Esophagus (tissue), 2 donors: ENCODE measurements around the gene SDR42E2. TPM values are rescaled to one million over a fixed set of nuclear protein-coding genes. Genes with fewer than 3 reads are reported as not detected.

Source experiments
- H3K27ac ChIP-seq, 2 donors: one replicate each; pipeline ENCODE4 v1.5.1; 2013; ENCODE audit warnings: low read depth in 2 of 2, mild to moderate bottlenecking in 2 of 2, inconsistent platforms in 1 of 2, low read length in 1 of 2, moderate library complexity in 1 of 2
- H3K27me3 ChIP-seq, 2 donors: one replicate each; pipeline ENCODE4 v1.6.1; 2013; ENCODE audit warnings: low read length in 2 of 2, control low read depth in 1 of 2, mild to moderate bottlenecking in 1 of 2; ENCODE audit not compliant: insufficient read depth in 2 of 2, control insufficient read depth in 1 of 2
- H3K36me3 ChIP-seq, 2 donors: one replicate each; pipeline ENCODE4 v1.6.1; 2013; ENCODE audit warnings: low read length in 1 of 2; ENCODE audit not compliant: control insufficient read depth in 2 of 2, insufficient read depth in 2 of 2
- H3K4me1 ChIP-seq, 2 donors: one replicate each; pipeline ENCODE4 v1.6.1; 2013; ENCODE audit warnings: low read length in 1 of 2; ENCODE audit not compliant: control insufficient read depth in 2 of 2, insufficient read depth in 2 of 2
- H3K4me3 ChIP-seq, 2 donors: one replicate each; pipeline ENCODE4 v1.5.1; 2013; ENCODE audit warnings: low read length in 2 of 2, mild to moderate bottlenecking in 2 of 2, low read depth in 1 of 2, moderate library complexity in 1 of 2
- H3K9me3 ChIP-seq, 2 donors: one replicate each; pipeline ENCODE4 v1.6.1; 2013; ENCODE audit warnings: mild to moderate bottlenecking in 2 of 2, low read depth in 1 of 2, low read length in 1 of 2, moderate library complexity in 1 of 2; ENCODE audit not compliant: control insufficient read depth in 2 of 2, insufficient read depth in 1 of 2
- WGBS, 2 donors: extraction: QIAGEN DNeasy Blood & Tissue Kit; methylation state at CpG; one replicate each; pipeline ENCODE4 v1.1.7; 2013; 5-methylcytosine and 5-hydroxymethylcytosine counted together
- polyA plus RNA-seq, 2 donors: library from polyadenylated mRNA; stranded (reverse); fragments of 200-250 nt; gene quantifications; one replicate each; pipeline ENCODE4 v1.2.3, GENCODE V29; 2013
- donor health status: healthy with polysubstance abuse.
- donor health status: Bipolar disorder and iron deficiency.

Gene SDR42E2
- polyA plus RNA-seq = under 1 TPM in 1 of 2 donors, not detected in 1; 0.04 TPM

DNA sequence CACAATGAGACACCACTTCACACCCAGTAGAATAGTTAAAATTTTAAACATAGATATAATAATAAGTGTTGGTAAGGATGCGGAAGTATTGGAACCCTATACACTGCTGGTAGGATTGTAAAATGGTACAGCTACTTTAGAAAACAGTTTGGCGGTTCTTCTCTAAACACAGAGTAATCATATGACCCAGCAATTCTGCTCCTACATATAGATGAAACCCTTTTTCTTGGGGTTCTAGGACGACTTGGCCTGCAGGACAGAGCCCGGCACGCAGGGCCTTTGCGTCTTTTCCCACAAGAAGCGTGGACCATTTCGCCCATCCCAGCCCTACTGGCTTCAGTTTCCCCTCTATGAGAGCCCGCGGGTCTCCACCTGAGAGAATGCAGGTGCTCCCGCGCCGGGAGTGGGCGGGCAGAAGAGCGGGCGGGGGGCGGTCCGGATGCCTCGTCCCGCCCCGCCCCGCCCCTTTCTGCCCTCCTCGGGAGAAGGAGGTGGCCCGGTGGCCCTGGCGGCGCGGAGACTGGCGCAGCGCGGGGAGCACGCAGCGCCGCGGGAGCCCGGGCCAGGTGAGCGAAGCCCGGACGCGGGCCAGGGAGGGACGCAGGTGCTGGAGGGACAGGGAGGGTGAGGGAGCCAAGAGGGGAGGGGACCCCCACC is at the start of gene SDR42E2:
SDR42E2 (plus strand) TSS at position 508 of the 657 bp plus-strand sequence. CDS start 3,077 bp downstream, outside the sequence.
- no peak within 1 kb of the TSS for H3K4me3 ChIP-seq
- H3K4me1 ChIP-seq = peaks cover 0 to 3% of the 10 kb centered on the region in 2 donors
- no peaks in the 10 kb centered on the region for H3K36me3 ChIP-seq
- H3K27ac ChIP-seq = no peak within 1 kb of the TSS
- H3K9me3 ChIP-seq = peaks cover 0 to 8% of the 10 kb centered on the region in 2 donors
- peaks cover 0 to 5% of the 10 kb centered on the region in 2 donors for H3K27me3 ChIP-seq
- 6 to 7% methylated on average over 30 to 40 of the region's 40 CpGs for WGBS, 2 donors

DNA sequence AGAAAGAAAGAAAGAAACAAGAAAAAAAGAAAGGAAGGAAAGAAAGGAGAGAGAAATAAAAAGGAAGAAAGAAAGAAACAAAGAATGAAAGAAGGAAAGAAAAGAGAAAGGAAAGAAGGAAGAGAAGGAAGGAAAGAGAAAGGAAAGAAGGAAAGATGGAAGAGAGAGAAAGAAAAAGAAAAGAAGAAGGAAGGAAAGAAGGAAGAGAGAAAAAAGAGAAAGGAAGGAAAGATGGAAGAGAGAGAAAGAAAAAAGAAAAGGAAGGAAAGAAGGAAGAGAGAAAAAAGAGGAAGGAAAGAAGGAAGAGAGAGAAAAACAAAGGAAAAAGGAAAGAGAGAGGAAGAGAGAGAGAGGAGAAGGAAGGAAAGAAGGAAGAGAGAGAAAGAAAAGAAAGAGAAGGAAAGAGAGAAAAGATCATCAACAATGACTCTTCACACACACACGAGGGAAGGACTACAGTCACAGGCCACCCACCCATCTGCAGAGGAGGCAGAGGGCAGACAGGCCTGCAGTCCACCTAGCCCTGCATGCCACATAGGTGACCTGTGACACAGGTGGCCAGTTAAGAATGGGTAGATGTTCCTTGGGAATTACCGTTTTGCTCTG is 46.1 kb upstream of the SDR42E2 start:
- 82 to 90% methylated on average over 2 of the region's 2 CpGs for WGBS, 2 donors
- Histone ChIP-seq H3K4me3 (no peak overlapping the region), H3K36me3 (no peaks in the 10 kb centered on the region), H3K9me3 (no peaks in the 10 kb centered on the region), H3K27ac (no peak overlapping the region), H3K4me1 (no peaks in the 10 kb centered on the region), H3K27me3 (no peaks in the 10 kb centered on the region)

DNA sequence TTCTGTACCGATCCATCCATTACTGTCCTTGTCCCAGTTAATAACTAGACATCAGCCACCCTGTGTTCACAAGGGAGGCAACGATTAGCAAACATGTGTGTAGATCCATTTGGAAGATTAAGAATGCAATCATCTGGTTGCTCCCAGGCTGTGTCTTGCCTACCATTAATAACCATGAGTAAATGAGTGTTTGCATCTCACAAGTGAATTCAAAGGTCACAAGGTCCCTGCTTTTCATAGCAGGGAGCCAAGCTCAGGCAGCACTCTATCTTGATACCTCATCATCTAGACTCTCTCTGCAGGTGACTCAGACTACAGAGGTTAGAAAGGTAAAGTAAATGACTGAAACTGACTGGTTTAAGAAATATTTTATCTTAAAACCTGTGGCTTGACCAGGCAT is 44.7 kb upstream of the SDR42E2 start:
- H3K27me3 ChIP-seq = no peaks in the 10 kb centered on the region
- no peaks in the 10 kb centered on the region for H3K4me1 ChIP-seq
- no peak overlapping the region for H3K27ac ChIP-seq
- WGBS, 2 donors = 74 to 80% methylated on average over 2 of the region's 2 CpGs
- H3K36me3 ChIP-seq = no peaks in the 10 kb centered on the region
- H3K9me3 ChIP-seq = no peaks in the 10 kb centered on the region
- H3K4me3 ChIP-seq = no peak overlapping the region

DNA sequence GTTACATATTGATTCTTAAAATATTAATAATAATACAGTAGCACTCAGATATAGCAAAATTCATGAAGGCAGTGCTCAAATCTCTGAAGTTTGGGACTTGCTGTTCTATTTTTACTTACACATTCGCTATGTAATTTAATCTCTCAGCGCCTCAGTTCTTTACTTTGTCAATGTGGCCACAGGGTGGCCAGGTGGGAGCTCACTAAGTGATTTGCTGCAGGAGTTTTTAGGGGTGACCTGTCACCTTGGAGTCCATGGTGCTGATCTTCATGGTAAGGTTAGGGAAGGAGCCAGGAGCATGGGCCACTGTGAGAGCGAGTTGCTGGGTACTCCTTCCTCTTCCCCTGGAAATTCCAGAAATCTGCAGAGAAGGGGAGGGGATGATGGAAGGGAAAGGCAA is 41.9 kb upstream of the SDR42E2 start:
- Histone ChIP-seq H3K4me3 (no peak overlapping the region), H3K36me3 (no peaks in the 10 kb centered on the region), H3K27me3 (no peaks in the 10 kb centered on the region), H3K4me1 (no peaks in the 10 kb centered on the region), H3K9me3 (no peaks in the 10 kb centered on the region), H3K27ac (no peak overlapping the region)
- 77 to 81% methylated on average over 3 of the region's 3 CpGs for WGBS, 2 donors

DNA sequence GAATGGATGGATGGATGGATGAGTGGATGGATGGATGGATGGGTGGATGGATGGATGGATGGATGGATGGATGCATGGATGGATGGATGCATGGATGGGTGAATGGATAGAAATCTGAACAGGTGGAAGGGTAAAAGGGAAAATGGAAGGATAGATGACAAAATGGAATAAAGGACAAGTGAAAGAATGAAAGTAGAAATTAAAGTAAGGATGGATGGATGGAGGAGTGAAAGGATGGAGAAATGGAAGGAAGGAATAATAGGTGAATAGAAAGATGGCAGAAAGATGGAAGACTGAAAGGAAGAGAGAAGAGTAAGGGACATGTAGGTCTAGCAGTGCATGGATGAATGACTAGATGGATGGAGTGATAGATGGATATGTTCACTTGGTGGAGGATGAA is 40.1 kb upstream of the SDR42E2 start:
- no peak overlapping the region for H3K27ac ChIP-seq
- no peaks in the 10 kb centered on the region for H3K27me3 ChIP-seq
- H3K9me3 ChIP-seq = no peaks in the 10 kb centered on the region
- H3K36me3 ChIP-seq = no peaks in the 10 kb centered on the region
- no peak overlapping the region for H3K4me3 ChIP-seq
- H3K4me1 ChIP-seq = no peaks in the 10 kb centered on the region

DNA sequence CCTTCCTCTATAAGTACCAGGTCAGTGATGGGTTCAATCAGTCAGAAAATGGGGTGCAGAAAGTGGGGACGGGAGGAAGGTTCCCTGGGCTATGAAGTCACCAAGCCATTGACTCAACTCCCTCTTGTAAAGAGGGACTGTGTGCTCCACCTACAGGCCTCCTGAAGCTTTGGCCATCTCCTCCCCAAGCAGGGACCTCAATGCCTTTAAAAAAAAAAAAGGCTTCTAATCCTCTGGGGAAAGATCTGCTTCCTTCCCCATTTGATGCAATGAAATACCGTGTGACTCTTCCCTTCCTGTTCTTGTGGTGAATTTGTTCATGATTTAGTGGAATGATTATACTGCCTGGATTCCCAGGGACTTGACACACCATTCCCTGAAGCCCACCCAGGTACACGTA is 39.2 kb upstream of the SDR42E2 start:
- no peaks in the 10 kb centered on the region for H3K27me3 ChIP-seq
- no peaks in the 10 kb centered on the region for H3K9me3 ChIP-seq
- H3K4me1 ChIP-seq = no peaks in the 10 kb centered on the region
- no peaks in the 10 kb centered on the region for H3K36me3 ChIP-seq
- H3K4me3 ChIP-seq = no peak overlapping the region
- H3K27ac ChIP-seq = no peak overlapping the region
- WGBS, 2 donors = 43 to 50% methylated on average over 3 of the region's 3 CpGs

DNA sequence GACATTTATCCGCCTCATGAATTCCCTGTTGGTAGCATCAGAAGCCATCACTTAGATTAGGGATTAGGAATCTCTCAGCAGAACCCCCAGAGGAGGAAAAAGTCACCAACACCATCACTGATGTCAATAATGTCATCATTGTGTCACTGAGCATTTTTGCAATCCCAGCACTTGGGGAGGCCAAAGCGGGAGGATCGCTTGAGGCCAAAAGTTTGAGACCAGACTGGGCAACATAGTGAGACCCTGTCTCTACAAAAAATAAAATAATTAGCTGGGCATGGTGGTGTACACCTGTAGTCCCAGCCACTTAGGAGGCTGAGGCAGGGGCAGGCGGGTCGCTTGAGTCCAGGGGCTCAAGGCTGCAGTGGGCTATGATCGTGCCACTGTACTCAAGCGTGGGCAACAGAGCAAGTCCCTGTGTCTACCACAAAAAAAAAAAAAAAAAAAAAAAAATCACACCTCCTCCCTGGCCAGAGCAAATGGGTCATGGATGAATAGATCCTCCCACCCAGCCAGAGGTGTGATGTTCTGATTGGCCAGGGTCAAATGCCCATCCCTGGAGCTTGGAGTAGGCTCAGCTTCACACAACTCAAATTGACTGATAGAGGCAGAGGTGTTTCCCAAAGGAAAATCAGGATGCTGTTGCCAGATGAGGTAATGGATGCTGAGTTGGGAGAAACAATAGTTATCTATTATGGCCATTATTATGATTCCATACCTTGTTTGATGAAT is 38.4 kb upstream of the SDR42E2 start:
- 93 to 95% methylated on average over 7 of the region's 7 CpGs for WGBS, 2 donors
- no peaks in the 10 kb centered on the region for H3K27me3 ChIP-seq
- no peak overlapping the region for H3K4me3 ChIP-seq
- no peaks in the 10 kb centered on the region for H3K4me1 ChIP-seq
- H3K9me3 ChIP-seq = no peaks in the 10 kb centered on the region
- no peaks in the 10 kb centered on the region for H3K36me3 ChIP-seq
- no peak overlapping the region for H3K27ac ChIP-seq

DNA sequence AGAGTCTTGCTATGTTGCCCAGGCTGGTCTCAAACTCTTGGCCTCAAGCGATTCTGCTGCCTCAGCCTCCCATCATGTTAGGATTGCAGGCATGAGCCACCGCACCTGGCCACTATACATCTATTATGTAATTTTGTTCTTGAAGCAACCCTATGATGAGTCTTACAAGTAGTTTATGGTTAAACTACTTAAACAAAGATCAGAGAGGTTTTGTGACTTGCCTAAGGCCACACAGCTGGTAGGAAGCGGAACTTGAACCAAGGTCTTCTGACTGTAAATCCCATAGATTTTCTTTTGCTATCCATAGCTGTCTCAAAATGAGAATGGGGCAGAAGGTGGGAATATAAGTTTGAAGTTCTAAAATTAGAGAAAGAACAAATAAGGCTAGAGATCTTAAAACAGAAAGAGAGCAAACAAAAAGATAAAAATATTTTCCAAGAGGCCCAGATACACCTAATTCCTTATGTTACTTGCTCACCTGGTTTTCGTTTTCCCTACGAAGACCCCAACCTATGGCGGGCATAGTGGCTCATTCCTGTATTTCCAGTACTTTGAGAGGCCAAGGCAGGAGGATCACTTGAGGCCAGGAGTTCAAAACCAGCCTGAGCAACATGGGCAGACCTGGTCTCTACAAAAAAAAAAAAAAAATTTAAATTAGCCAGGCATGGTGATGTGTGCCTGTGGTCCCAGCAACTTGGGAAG is 37.6 kb upstream of the SDR42E2 start:
- no peaks in the 10 kb centered on the region for H3K36me3 ChIP-seq
- whole genome bisulfite sequencing, 2 donors = 91 to 93% methylated on average over 6 of the region's 6 CpGs

DNA sequence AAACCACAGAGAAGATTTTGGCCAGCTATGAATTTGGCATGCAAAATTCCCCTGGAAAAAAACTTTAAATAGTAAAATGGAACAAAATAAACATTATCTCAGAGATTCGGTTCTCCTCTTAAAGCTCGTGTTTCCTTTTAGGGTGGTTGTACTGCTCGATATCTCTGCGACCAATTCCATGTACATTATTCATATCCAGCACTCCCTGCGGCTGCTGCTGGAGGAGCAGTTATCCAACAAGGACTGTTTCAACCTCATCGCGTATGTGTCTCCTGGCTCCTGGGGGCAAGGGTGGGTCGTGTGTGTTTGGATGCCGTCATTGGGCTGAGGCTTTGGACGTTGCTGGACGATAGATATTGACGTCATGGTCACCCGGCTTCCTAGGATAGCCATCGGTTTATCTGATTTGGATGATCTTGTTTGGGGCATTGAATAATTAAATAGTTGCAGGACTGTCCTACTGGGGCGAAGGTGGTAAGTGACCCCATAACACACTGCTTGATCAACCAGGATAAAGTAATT is 36.2 kb upstream of the SDR42E2 start:
- Histone ChIP-seq H3K4me1 (no peaks in the 10 kb centered on the region), H3K36me3 (no peaks in the 10 kb centered on the region), H3K27me3 (no peaks in the 10 kb centered on the region), H3K27ac (no peak overlapping the region), H3K9me3 (no peaks in the 10 kb centered on the region), H3K4me3 (no peak overlapping the region)
- 77 to 83% methylated on average over 15 of the region's 15 CpGs for WGBS, 2 donors

More for the DNA sequence above, 37.6 kb upstream of the SDR42E2 start:
- Histone ChIP-seq H3K9me3 (no peaks in the 10 kb centered on the region), H3K4me3 (no peak overlapping the region), H3K27ac (no peak overlapping the region), H3K4me1 (no peaks in the 10 kb centered on the region), H3K27me3 (no peaks in the 10 kb centered on the region)
